Activated CD8-positive, alpha-beta memory T cell treated with anti-CD3 and anti-CD28 coated beads, Interleukin-2, amount 10 ng/mL, durations not matched to agents 7 days and 5 days (primary cell): ENCODE results near the gene IRF4. TPM values are rescaled to one million over a fixed set of nuclear protein-coding genes. Genes with fewer than 3 reads are reported as not detected.

Experiments
- ATAC-seq: fragments of 150-1000 bp; cut with Tn5 transposase; one replicate; pipeline ENCODE4 v1.10.0; 2021; ENCODE audit warnings: moderate library complexity
- CTCF ChIA-PET: fragments of 350-600 bp; sonication (Branson Sonifier 250); formaldehyde crosslinking; loops from one replicate; lab custom pipeline; 2021; ENCODE audit warnings: antibody characterized with exemption; lab: Charles Lee
- DNase-seq: peaks from one replicate; pipeline ENCODE4 v3.0.0-alpha.2; 2020
- H3K27ac Mint-ChIP-seq: one replicate; pipeline ENCODE4 v1.8.0; 2021; ENCODE audit warnings: mild to moderate bottlenecking, mixed read lengths
- H3K27me3 Mint-ChIP-seq: one replicate; pipeline ENCODE4 v1.8.0; 2021; ENCODE audit warnings: mixed read lengths
- H3K36me3 Mint-ChIP-seq: one replicate; pipeline ENCODE4 v1.8.0; 2021; ENCODE audit warnings: mild to moderate bottlenecking, mixed read lengths
- H3K4me1 Mint-ChIP-seq: one replicate; pipeline ENCODE4 v1.8.0; 2021; ENCODE audit warnings: mixed read lengths
- H3K4me3 Mint-ChIP-seq: one replicate; pipeline ENCODE4 v1.8.0; 2021; ENCODE audit warnings: mild to moderate bottlenecking, moderate library complexity, mixed read lengths
- H3K9me3 Mint-ChIP-seq: one replicate; pipeline ENCODE4 v1.8.0; 2022; ENCODE audit warnings: low read depth, mixed read lengths
- total RNA-seq, 2 experiments: library from RNA; stranded (reverse); gene quantifications; one replicate each; pipeline ENCODE4 v1.2.3, GENCODE V29; 2021

The IRF4 gene
- total RNA-seq: 100 to 1,000 TPM; 184 to 254 TPM

- ATAC-seq (peak; percentile 56), DNase-seq (peak; percentile 81)
- CTCF ChIA-PET: interaction anchor here (0.5 to 6.9 kb wide), 23 partner anchors 8 to 314 kb away, joined by 3 to 50 read pairs (median 4); no protein-coding TSS in a partner anchor
- Mint-ChIP-seq H3K36me3 (peaks cover 35% of the 10 kb centered on the region), H3K4me3 (peak within 1 kb of the TSS; percentile 94), H3K27ac (peak within 1 kb of the TSS; percentile 95), H3K4me1 (peaks cover 53% of the 10 kb centered on the region), H3K9me3 (no peaks in the 10 kb centered on the region), H3K27me3 (no peaks in the 10 kb centered on the region)
Measured at GRCh38 chr6:391559-392440, at the start of gene IRF4. Gene IRF4 (plus strand): TSS chr6:391752. CDS start chr6:393153, 1,401 bp downstream.

GRCh38 chr6:341914-342831 is 49.4 kb upstream of the IRF4 start:
- peaks cover 74% of the 10 kb centered on the region for H3K4me1 Mint-ChIP-seq
- CTCF ChIA-PET: interaction anchor here (0.8 to 1.6 kb wide), 5 partner anchors 9 to 154 kb away, joined by 3 to 6 read pairs (median 4); no protein-coding TSS in a partner anchor
- no peaks in the 10 kb centered on the region for H3K9me3 Mint-ChIP-seq
- H3K27ac Mint-ChIP-seq: peak overlapping the region; percentile 80
- peak; percentile 84 for DNase-seq
- peaks cover 27% of the 10 kb centered on the region for H3K36me3 Mint-ChIP-seq
- peak; percentile 60 for ATAC-seq
- peak overlapping the region; percentile 59 for H3K4me3 Mint-ChIP-seq
- H3K27me3 Mint-ChIP-seq: no peaks in the 10 kb centered on the region

GRCh38 chr6:342832-343179 is 48.7 kb upstream of the IRF4 start:
- CTCF ChIA-PET: interaction anchor here (0.9 to 1.6 kb wide), 2 partner anchors 47 to 154 kb away, joined by 3 to 6 read pairs; no protein-coding TSS in a partner anchor
- peaks cover 68% of the 10 kb centered on the region for H3K4me1 Mint-ChIP-seq
- peak overlapping the region; percentile 80 for H3K27ac Mint-ChIP-seq
- DNase-seq: no peak
- H3K9me3 Mint-ChIP-seq: no peaks in the 10 kb centered on the region
- peaks cover 24% of the 10 kb centered on the region for H3K36me3 Mint-ChIP-seq
- ATAC-seq: no peak
- H3K27me3 Mint-ChIP-seq: no peaks in the 10 kb centered on the region
- H3K4me3 Mint-ChIP-seq: no peak overlapping the region

- CTCF ChIA-PET: no interaction called here
- ATAC-seq (no peak), DNase-seq (no peak)
- no peak overlapping the region for H3K27ac Mint-ChIP-seq
- H3K9me3 Mint-ChIP-seq: no peaks in the 10 kb centered on the region
- peaks cover 21% of the 10 kb centered on the region for H3K36me3 Mint-ChIP-seq
- no peaks in the 10 kb centered on the region for H3K27me3 Mint-ChIP-seq
- H3K4me3 Mint-ChIP-seq: no peak overlapping the region
- peaks cover 62% of the 10 kb centered on the region for H3K4me1 Mint-ChIP-seq
Measured at GRCh38 chr6:343226-343935, 48.2 kb upstream of the IRF4 start.

- peaks cover 54% of the 10 kb centered on the region for H3K4me1 Mint-ChIP-seq
- H3K27ac Mint-ChIP-seq: no peak overlapping the region
- H3K4me3 Mint-ChIP-seq: no peak overlapping the region
- DNase-seq (no peak), ATAC-seq (no peak)
- peaks cover 22% of the 10 kb centered on the region for H3K36me3 Mint-ChIP-seq
- no peaks in the 10 kb centered on the region for H3K27me3 Mint-ChIP-seq
- CTCF ChIA-PET: interaction anchor here (0.7 to 1.2 kb wide), 3 partner anchors 12 to 41 kb away, joined by 3 read pairs; no protein-coding TSS in a partner anchor
- no peaks in the 10 kb centered on the region for H3K9me3 Mint-ChIP-seq
Measured at GRCh38 chr6:343960-344815, 47.4 kb upstream of the IRF4 start.

GRCh38 chr6:344816-345340 is 46.7 kb upstream of the IRF4 start:
- no peak overlapping the region for H3K27ac Mint-ChIP-seq
- ATAC-seq (no peak), DNase-seq (no peak)
- H3K27me3 Mint-ChIP-seq: no peaks in the 10 kb centered on the region
- peaks cover 22% of the 10 kb centered on the region for H3K36me3 Mint-ChIP-seq
- peaks cover 48% of the 10 kb centered on the region for H3K4me1 Mint-ChIP-seq
- CTCF ChIA-PET: interaction anchor here (0.7 to 1.2 kb wide), 3 partner anchors 11 to 41 kb away, joined by 3 read pairs; no protein-coding TSS in a partner anchor
- no peaks in the 10 kb centered on the region for H3K9me3 Mint-ChIP-seq
- H3K4me3 Mint-ChIP-seq: no peak overlapping the region

GRCh38 chr6:345747-346385 is 45.7 kb upstream of the IRF4 start:
- Mint-ChIP-seq H3K4me1 (peaks cover 40% of the 10 kb centered on the region), H3K27me3 (no peaks in the 10 kb centered on the region), H3K9me3 (no peaks in the 10 kb centered on the region), H3K27ac (no peak overlapping the region), H3K4me3 (no peak overlapping the region), H3K36me3 (peaks cover 20% of the 10 kb centered on the region)
- DNase-seq (no peak), ATAC-seq (no peak)
- CTCF ChIA-PET: interaction anchor here (1.2 kb wide), 1 partner anchor 10 kb away, joined by 3 read pairs; no protein-coding TSS in a partner anchor

- Mint-ChIP-seq H3K4me1 (peaks cover 33% of the 10 kb centered on the region), H3K4me3 (no peak overlapping the region), H3K27ac (no peak overlapping the region), H3K36me3 (peaks cover 17% of the 10 kb centered on the region), H3K27me3 (no peaks in the 10 kb centered on the region), H3K9me3 (no peaks in the 10 kb centered on the region)
- CTCF ChIA-PET: no interaction called here
- ATAC-seq: no peak
- no peak for DNase-seq
Measured at GRCh38 chr6:346386-347030, 45.0 kb upstream of the IRF4 start.

- Mint-ChIP-seq H3K36me3 (peaks cover 16% of the 10 kb centered on the region), H3K9me3 (no peaks in the 10 kb centered on the region), H3K4me1 (peaks cover 26% of the 10 kb centered on the region), H3K4me3 (no peak overlapping the region), H3K27ac (no peak overlapping the region), H3K27me3 (no peaks in the 10 kb centered on the region)
- CTCF ChIA-PET: no interaction called here
- ATAC-seq: no peak
- DNase-seq: no peak
Measured at GRCh38 chr6:347232-347631, 44.3 kb upstream of the IRF4 start.

- CTCF ChIA-PET: interaction anchor here (1.0 to 1.2 kb wide), 2 partner anchors 159 to 175 kb away, joined by 3 read pairs; no protein-coding TSS in a partner anchor
- H3K36me3 Mint-ChIP-seq: peaks cover 14% of the 10 kb centered on the region
- H3K27ac Mint-ChIP-seq: no peak overlapping the region
- no peaks in the 10 kb centered on the region for H3K27me3 Mint-ChIP-seq
- no peak overlapping the region for H3K4me3 Mint-ChIP-seq
- H3K9me3 Mint-ChIP-seq: no peaks in the 10 kb centered on the region
- ATAC-seq (no peak), DNase-seq (no peak)
- H3K4me1 Mint-ChIP-seq: peaks cover 16% of the 10 kb centered on the region
Measured at GRCh38 chr6:347951-348859, 43.3 kb upstream of the IRF4 start.
